NT2/D1 (cell line): Measurements from ENCODE around the gene DUSP7.

Experiments
- SUZ12 ChIP-seq: IDR thresholded peaks from 2 replicates; pipeline ENCODE4 v1.6.1; 2011; ENCODE audit not compliant: insufficient read length, insufficient read depth; ENCODE audit errors: extremely low read depth
- YY1 ChIP-seq: IDR thresholded peaks from 2 replicates; pipeline ENCODE4 v1.6.1; 2011; ENCODE audit not compliant: insufficient read length, insufficient read depth
- ZNF274 ChIP-seq: IDR thresholded peaks from 2 replicates; pipeline ENCODE4 v1.6.1; 2011; ENCODE audit warnings: mild to moderate bottlenecking, low read depth, low read length

DNA sequence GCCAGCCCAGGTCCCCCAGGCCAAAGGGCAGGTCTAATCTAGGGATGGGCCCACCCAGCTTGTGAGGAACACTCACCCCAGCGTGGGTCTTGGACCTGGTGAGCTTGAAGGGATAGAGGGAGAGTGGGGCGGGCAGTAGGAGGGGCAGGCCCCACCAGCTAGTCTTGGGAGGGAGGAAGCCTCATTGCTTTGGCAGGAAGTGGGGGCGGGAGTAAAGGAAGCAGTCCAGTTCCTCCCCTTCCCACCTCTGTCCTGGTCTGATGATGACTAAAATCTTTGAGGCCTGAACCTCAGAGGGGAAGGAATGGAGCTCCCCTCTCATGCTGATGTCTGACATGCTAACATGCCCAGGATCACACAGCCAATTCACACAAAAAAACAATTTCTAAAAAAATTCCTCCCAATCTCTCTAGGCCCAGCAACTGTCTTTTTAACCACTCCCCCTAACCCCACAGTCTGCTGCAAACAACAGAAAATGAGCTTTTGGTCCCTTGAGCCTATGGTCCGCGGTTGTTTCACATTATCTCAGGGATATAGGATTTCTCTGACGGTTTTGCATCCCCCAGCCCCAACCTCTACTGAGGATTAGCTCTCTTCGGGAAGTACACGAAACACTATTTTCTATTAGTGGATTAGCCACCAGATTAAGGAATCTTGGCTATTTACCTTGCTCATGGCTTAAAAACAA lies 30.7 kb upstream of the DUSP7 start:
- no peak for TF ChIP-seq ZNF274
- no peak for TF ChIP-seq YY1
- TF ChIP-seq SUZ12 = no peak
